WTC11 (cell line): ENCODE results near the gene GGCX. TPM values are rescaled to one million over a fixed set of nuclear protein-coding genes. Genes with fewer than 3 reads are reported as not detected.

Source experiments
- ATAC-seq: fragments of 200-7000 bp; cut with Tn5 transposase; 2 replicates; pipeline ENCODE4 v1.10.0; 2021; ENCODE audit warnings: mild to moderate bottlenecking, moderate library complexity
- CTCF ChIA-PET: fragments of 300-600 bp; sonication (Branson Sonifier 250); formaldehyde crosslinking; loops from one replicate; lab custom pipeline; 2021; ENCODE audit warnings: antibody characterized with exemption; lab: Charles Lee
- POLR2A ChIA-PET: fragments of 350-600 bp; sonication (Branson Sonifier 250); formaldehyde crosslinking; loops from one replicate; lab custom pipeline; 2021; ENCODE audit warnings: antibody characterized with exemption; lab: Charles Lee
- DNase-seq: peaks from one replicate; pipeline ENCODE4 v3.0.0; 2021; ENCODE audit warnings: low spot score
- H3K27ac Mint-ChIP-seq: 2 replicates; pipeline ENCODE4 v1.8.0; 2021; ENCODE audit warnings: mixed read lengths
- H3K27me3 Mint-ChIP-seq: 2 replicates; pipeline ENCODE4 v1.8.0; 2021; ENCODE audit warnings: low read depth, mild to moderate bottlenecking, moderate library complexity, mixed read lengths
- H3K36me3 Mint-ChIP-seq: 2 replicates; pipeline ENCODE4 v1.8.0; 2021; ENCODE audit warnings: mixed read lengths
- H3K4me1 Mint-ChIP-seq: 2 replicates; pipeline ENCODE4 v1.8.0; 2022; ENCODE audit warnings: mixed read lengths
- H3K4me3 Mint-ChIP-seq: 2 replicates; pipeline ENCODE4 v1.8.0; 2021; ENCODE audit warnings: mild to moderate bottlenecking, moderate library complexity, mixed read lengths
- H3K9me3 Mint-ChIP-seq: 2 replicates; pipeline ENCODE4 v1.8.0; 2021; ENCODE audit warnings: mixed read lengths
- CTCF ChIP-seq: fragments of 200-600 bp; IDR thresholded peaks from 2 replicates; pipeline ENCODE4 v1.8.0; 2022; ENCODE audit warnings: antibody characterized with exemption
- EMX1 ChIP-seq: fragments of 250-450 bp; sonication (Bioruptor Pico); IDR thresholded peaks from 2 replicates; pipeline ENCODE4 v1.8.0; 2021; ENCODE audit warnings: mild to moderate bottlenecking
- ERG ChIP-seq: fragments of 250-450 bp; sonication (Bioruptor Pico); IDR thresholded peaks from 2 replicates; pipeline ENCODE4 v1.8.0; 2021; ENCODE audit warnings: mild to moderate bottlenecking
- FOXK1 ChIP-seq: sonication (generic); formaldehyde crosslinking; IDR thresholded peaks from 2 replicates; pipeline ENCODE4 v1.8.0; 2022; ENCODE audit warnings: mild to moderate bottlenecking, moderate library complexity, missing genetic modification reagents
- FOXP4 ChIP-seq: sonication (generic); formaldehyde crosslinking; IDR thresholded peaks from 2 replicates; pipeline ENCODE4 v1.8.0; 2022; ENCODE audit warnings: mild to moderate bottlenecking, missing genetic modification reagents
- MXD4 ChIP-seq: fragments of 250-450 bp; sonication (Bioruptor Pico); IDR thresholded peaks from 2 replicates; pipeline ENCODE4 v1.8.0; 2021; ENCODE audit warnings: mild to moderate bottlenecking, moderate library complexity, borderline replicate concordance
- RORB ChIP-seq: fragments of 250-450 bp; sonication (Bioruptor Pico); IDR thresholded peaks from 2 replicates; pipeline ENCODE4 v1.9.0; 2021; ENCODE audit warnings: mild to moderate bottlenecking
- TCF7 ChIP-seq: sonication (generic); formaldehyde crosslinking; IDR thresholded peaks from 2 replicates; pipeline ENCODE4 v1.8.0; 2022; ENCODE audit warnings: mild to moderate bottlenecking, low read depth, missing genetic modification reagents, moderate library complexity
- ZBTB43 ChIP-seq: sonication (generic); formaldehyde crosslinking; IDR thresholded peaks from 2 replicates; pipeline ENCODE4 v1.8.1; 2023; ENCODE audit warnings: mild to moderate bottlenecking, missing genetic modification reagents
- ZNF121 ChIP-seq: sonication (generic); formaldehyde crosslinking; IDR thresholded peaks from 2 replicates; pipeline ENCODE4 v1.8.0; 2023; ENCODE audit warnings: missing genetic modification reagents
- ZNF532 ChIP-seq: fragments of 250-450 bp; sonication (Bioruptor Pico); IDR thresholded peaks from 2 replicates; pipeline ENCODE4 v1.9.0; 2021; ENCODE audit warnings: mild to moderate bottlenecking, borderline replicate concordance
- total RNA-seq: library from RNA; stranded (reverse); gene quantifications from 3 replicates; pipeline ENCODE4 v1.2.3, GENCODE V29; 2021
- TF ChIP-seq, protein P1 (sequence below): sonication (generic); formaldehyde crosslinking; IDR thresholded peaks from 2 replicates; pipeline ENCODE4 v1.8.0; 2022; ENCODE audit warnings: missing genetic modification reagents
- TF ChIP-seq, protein P2 (sequence below): fragments of 250-450 bp; sonication (Bioruptor Pico); IDR thresholded peaks from 2 replicates; pipeline ENCODE4 v1.9.0; 2021; ENCODE audit warnings: mild to moderate bottlenecking
- TF ChIP-seq, protein P3 (sequence below): sonication (generic); formaldehyde crosslinking; IDR thresholded peaks from 2 replicates; pipeline ENCODE4 v1.8.1; 2023; ENCODE audit warnings: mild to moderate bottlenecking, moderate library complexity, missing genetic modification reagents
- TF ChIP-seq, protein P4 (sequence below): sonication (generic); formaldehyde crosslinking; IDR thresholded peaks from 2 replicates; pipeline ENCODE4 v1.8.1; 2022; ENCODE audit warnings: low read depth, missing genetic modification reagents, borderline replicate concordance

Gene GGCX
- total RNA-seq, 1 experiment from 2014 or later, result 40.9 TPM

DNA sequence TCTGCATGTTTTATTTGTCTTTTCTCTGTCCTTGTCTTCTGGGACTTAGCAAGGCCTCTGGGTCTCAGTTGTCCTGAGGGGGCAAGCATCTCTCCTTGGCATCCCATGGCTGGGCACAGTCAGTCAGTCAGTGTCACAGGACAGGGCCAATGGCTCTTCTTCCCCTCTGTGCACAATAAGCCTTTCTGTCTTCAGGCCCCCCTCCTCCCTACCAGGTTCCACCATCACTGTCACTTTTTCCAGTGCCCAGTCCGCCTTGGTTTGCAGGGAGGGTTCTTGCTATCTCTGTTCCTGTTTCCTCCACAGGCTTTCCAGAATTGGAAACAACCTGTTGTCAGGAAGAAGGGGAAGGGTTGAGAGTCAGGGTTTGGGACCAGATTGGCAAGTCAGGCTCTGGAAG lies 21.2 kb upstream of the GGCX start (continued):
- TF ChIP-seq ZNF532 (CRISPR knock-in tag), result no peak
- TF ChIP-seq, protein P1, sequence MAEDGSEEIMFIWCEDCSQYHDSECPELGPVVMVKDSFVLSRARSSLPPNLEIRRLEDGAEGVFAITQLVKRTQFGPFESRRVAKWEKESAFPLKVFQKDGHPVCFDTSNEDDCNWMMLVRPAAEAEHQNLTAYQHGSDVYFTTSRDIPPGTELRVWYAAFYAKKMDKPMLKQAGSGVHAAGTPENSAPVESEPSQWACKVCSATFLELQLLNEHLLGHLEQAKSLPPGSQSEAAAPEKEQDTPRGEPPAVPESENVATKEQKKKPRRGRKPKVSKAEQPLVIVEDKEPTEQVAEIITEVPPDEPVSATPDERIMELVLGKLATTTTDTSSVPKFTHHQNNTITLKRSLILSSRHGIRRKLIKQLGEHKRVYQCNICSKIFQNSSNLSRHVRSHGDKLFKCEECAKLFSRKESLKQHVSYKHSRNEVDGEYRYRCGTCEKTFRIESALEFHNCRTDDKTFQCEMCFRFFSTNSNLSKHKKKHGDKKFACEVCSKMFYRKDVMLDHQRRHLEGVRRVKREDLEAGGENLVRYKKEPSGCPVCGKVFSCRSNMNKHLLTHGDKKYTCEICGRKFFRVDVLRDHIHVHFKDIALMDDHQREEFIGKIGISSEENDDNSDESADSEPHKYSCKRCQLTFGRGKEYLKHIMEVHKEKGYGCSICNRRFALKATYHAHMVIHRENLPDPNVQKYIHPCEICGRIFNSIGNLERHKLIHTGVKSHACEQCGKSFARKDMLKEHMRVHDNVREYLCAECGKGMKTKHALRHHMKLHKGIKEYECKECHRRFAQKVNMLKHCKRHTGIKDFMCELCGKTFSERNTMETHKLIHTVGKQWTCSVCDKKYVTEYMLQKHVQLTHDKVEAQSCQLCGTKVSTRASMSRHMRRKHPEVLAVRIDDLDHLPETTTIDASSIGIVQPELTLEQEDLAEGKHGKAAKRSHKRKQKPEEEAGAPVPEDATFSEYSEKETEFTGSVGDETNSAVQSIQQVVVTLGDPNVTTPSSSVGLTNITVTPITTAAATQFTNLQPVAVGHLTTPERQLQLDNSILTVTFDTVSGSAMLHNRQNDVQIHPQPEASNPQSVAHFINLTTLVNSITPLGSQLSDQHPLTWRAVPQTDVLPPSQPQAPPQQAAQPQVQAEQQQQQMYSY (CRISPR knock-in tag), result no peak
- no peak for TF ChIP-seq FOXP4 (CRISPR knock-in tag)
- no peak for TF ChIP-seq MXD4

DNA sequence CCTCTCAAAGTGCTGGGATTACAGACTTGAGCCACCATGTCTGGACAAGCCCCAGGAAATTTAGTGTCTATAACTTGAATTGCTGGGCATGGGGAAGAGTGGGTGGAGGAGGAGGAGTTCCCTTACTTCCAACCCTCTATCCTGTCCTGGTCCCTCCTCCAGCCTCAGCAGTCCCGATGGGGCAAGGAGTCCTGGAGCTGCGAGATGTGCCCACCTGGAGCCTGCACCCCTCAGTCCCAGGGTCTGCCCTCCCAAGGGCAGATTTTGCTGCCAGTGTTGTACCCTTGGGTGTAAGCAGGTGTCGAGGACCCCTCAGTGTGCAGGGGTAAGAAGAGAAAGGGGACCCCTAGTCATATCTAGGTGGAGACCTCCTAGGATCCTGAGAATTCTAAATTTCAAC lies 18.9 kb upstream of the GGCX start:
- H3K36me3 Mint-ChIP-seq, result 0 out of 2 replicates have a peak, but pooled peaks cover 3% of the 10 kb centered on the region
- peaks cover 40% of the 10 kb centered on the region for H3K4me1 Mint-ChIP-seq
- H3K27ac Mint-ChIP-seq, result no peak overlapping the region
- peaks cover 25% of the 10 kb centered on the region for H3K27me3 Mint-ChIP-seq
- ATAC-seq, result no peak
- CTCF ChIA-PET, result interaction anchor here (1.3 kb wide), 1 partner anchor 19 kb away, joined by 4 read pairs; the partner anchor contains the start of gene GGCX
- DNase-seq, result no peak
- H3K9me3 Mint-ChIP-seq, result no peaks in the 10 kb centered on the region
- POLR2A ChIA-PET, result no interaction called here
- H3K4me3 Mint-ChIP-seq, result no peak overlapping the region
- TF ChIP-seq ZNF121 (CRISPR knock-in tag), result no peak
- no peak for TF ChIP-seq CTCF
- no peak for TF ChIP-seq TCF7
- no peak for TF ChIP-seq ERG (CRISPR knock-in tag)
- no peak for TF ChIP-seq ZBTB43 (CRISPR knock-in tag)
- no peak for TF ChIP-seq FOXK1
- TF ChIP-seq, protein P2, sequence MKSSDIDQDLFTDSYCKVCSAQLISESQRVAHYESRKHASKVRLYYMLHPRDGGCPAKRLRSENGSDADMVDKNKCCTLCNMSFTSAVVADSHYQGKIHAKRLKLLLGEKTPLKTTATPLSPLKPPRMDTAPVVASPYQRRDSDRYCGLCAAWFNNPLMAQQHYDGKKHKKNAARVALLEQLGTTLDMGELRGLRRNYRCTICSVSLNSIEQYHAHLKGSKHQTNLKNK (CRISPR knock-in tag), result no peak
- TF ChIP-seq EMX1, result no peak
- TF ChIP-seq, protein P3, sequence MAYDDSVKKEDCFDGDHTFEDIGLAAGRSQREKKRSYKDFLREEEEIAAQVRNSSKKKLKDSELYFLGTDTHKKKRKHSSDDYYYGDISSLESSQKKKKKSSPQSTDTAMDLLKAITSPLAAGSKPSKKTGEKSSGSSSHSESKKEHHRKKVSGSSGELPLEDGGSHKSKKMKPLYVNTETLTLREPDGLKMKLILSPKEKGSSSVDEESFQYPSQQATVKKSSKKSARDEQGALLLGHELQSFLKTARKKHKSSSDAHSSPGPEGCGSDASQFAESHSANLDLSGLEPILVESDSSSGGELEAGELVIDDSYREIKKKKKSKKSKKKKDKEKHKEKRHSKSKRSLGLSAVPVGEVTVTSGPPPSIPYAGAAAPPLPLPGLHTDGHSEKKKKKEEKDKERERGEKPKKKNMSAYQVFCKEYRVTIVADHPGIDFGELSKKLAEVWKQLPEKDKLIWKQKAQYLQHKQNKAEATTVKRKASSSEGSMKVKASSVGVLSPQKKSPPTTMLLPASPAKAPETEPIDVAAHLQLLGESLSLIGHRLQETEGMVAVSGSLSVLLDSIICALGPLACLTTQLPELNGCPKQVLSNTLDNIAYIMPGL (CRISPR knock-in tag), result no peak
- TF ChIP-seq, protein P4, sequence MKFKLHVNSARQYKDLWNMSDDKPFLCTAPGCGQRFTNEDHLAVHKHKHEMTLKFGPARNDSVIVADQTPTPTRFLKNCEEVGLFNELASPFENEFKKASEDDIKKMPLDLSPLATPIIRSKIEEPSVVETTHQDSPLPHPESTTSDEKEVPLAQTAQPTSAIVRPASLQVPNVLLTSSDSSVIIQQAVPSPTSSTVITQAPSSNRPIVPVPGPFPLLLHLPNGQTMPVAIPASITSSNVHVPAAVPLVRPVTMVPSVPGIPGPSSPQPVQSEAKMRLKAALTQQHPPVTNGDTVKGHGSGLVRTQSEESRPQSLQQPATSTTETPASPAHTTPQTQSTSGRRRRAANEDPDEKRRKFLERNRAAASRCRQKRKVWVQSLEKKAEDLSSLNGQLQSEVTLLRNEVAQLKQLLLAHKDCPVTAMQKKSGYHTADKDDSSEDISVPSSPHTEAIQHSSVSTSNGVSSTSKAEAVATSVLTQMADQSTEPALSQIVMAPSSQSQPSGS, result no peak
- no peak for TF ChIP-seq RORB (CRISPR knock-in tag)
